COLO829 (cell line): ENCODE measurements around the gene INPP5D.

Experiments
- DNase-seq: peaks from one replicate; pipeline ENCODE4 v3.0.0; 2012; ENCODE audit warnings: low spot score

INPP5D gene

GRCh38 chr2:233209533-233210171, 149.5 kb downstream of the INPP5D start:
- DNase-seq: peak; percentile 24

GRCh38 chr2:233210281-233210680, 150.1 kb downstream of the INPP5D start:
- no peak for DNase-seq

DNA sequence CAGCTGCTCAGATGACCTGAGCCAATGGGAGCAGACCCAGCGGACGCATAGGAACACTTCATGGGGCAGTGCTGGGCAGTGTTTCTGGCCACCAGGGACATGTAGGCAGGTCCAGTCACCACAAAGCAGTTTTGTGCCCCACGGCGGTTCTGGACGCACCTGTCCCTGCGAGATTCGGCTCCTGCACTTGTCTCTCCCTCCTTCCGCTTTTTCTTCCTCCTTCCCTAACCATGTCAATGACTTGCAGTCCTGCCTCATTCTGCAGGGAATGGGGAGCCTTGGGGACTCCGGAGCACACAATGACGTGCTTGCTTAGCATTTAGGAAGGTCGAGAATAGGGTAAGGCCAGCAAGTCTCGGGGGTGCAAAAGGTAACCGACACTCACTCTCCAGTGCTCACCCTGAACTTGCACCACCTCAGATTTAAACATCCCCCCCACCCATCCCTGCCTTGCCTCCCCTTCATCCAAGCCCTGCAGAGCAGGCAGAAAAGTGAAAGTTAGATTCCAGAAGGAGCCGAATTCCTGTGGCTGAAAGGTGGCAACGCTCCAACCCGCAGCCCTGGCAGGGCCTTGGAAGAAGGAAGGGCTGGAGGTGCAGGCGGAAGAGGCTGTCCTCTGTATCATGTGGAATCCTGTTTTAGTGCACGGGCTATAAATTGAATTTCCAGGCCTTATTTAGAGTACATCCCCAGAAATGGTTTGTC, 150.9 kb downstream of the INPP5D start:
- peak; percentile 76 for DNase-seq

GRCh38 chr2:233211548-233211895, 151.4 kb downstream of the INPP5D start:
- no peak for DNase-seq

DNA sequence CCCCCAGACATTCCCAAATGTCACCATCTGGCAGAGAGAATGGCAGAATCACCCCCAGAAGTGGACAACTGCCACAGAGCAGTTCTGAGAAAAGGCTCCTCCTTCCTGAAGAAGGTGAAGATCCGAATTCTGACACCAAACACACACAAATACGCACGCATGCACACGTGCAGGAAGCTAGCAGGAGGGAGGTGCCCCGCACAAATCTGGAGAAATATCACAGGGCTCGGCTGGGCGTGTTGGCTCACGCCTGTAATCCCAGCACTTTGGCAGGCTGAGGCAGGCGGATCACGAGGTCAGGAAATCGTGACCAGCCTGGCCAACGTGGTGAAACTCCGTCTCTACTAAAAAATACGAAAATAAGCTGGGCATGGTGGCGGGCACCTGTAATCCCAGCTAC, 152.9 kb downstream of the INPP5D start:
- no peak for DNase-seq

- no peak for DNase-seq
These were observed 153.8 kb downstream of the INPP5D start for GRCh38 chr2:233213975-233214374.

DNA sequence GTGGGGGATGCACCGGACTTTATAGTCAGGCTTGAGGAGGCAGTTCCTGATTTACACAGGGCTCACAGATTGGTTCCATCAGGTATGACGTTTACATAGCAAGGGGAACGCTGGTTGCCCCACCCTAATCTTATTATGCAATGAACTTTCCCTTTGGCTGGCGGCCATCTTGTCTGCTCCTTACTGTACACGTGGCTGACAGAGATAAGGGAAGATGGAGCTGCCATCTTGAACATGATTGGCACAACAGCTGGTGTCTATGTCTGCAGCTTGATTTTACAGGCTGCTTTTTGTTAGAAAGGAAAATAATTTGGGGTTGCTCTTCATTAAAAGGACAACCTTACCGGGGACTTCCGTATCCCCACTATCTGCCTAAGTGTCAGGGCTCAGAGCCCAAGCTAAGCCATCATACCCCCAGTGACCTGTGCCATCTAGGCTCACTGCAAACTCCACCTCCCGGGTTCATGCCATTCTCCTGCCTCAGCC, 157.8 kb downstream of the INPP5D start:
- no peak for DNase-seq

GRCh38 chr2:233218836-233219235, 158.7 kb downstream of the INPP5D start:
- no peak for DNase-seq

GRCh38 chr2:233219848-233220247, 159.7 kb downstream of the INPP5D start:
- DNase-seq: no peak

- DNase-seq: no peak
These were observed 161.4 kb downstream of the INPP5D start for GRCh38 chr2:233221378-233222063.

DNA sequence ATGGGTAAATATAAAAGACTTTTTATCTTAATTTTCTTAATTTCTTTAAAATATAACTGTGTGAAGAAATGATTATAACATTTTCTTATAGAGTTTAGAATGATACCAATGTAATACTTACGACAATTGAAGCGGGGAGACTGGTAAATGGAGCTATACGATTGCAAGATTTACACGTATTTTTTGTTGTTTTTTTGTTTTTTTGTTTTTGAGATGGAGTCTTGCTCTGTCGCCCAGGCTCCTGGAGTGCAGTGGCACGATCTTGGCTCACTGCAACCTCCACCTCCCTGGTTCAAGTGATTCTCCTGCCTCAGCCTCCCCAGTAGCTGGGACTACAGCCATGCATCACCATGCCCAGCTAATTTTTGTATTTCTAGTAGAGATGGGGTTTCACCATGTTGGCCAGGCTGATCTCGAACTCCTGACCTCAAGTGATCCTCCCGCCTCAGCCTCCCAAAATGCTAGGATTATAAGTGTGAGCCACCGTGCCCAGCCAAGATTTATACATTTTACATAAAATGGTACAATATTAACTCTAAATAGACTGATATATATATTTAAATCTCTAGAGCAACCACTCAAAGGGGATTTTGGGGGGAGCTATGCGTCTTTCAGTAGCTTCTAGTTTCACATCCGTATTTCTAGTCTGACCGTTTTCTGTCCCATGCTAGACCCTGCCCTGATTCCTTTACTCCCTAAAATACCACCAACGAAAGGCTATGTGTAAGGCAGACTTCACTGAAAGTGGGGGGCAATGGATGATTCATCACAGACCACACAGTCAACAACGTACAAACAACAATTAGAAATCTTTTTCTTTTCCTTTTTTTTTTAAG, 163.1 kb downstream of the INPP5D start:
- DNase-seq: no peak

- DNase-seq: no peak
These were observed 165.3 kb downstream of the INPP5D start for GRCh38 chr2:233225230-233226068.

- no peak for DNase-seq
These were observed 166.4 kb downstream of the INPP5D start for GRCh38 chr2:233226511-233227031.

DNA sequence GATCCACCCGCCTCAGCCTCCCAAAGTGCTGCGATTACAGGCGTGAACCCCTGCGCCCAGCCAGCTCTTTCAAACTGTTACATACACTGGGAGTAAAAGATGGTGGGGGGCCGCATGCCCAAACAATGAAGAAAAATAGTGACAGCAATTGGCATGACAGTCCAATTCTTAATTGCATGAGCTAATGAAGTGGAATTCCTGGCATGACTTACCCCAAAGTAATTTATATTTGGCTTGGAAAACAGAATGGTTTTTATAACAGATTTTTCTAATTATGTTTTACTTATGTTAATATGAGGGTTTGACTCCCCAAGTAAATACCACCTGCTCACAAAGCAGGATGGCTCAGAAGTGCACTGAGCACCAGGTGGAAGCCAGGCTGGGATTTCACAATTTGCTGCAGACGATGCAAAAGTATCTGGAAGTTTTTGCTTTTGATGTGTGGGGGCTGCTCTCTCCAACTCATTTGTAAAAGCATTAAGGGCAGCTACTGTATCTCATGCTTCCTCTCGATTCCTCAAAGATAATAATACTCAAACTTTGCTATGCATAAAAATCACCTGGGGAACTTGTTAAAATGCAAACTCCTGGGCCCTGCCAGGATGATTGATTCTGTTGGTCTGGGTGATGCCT, 167.3 kb downstream of the INPP5D start:
- no peak for DNase-seq

DNA sequence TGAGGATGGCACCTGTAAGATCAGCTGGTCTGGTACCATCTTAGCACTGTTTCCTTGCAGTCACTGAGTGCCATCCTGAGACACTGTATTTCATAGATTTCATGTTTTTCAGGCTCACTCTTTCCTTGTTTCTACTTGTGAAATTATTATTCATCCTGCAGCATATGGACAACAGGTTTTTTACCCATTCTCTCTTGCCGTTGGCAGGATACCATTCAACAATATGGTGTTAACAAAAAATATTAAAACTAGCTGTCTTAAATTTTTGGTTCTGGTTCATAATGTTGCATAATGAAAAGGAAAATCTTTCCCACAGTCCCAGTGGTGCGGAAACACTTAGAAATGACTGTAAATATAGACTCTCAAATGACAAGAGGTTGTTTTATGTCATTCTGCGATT, 168.2 kb downstream of the INPP5D start:
- DNase-seq: no peak

- DNase-seq: no peak
These were observed 173.6 kb downstream of the INPP5D start for GRCh38 chr2:233233618-233234230.

DNA sequence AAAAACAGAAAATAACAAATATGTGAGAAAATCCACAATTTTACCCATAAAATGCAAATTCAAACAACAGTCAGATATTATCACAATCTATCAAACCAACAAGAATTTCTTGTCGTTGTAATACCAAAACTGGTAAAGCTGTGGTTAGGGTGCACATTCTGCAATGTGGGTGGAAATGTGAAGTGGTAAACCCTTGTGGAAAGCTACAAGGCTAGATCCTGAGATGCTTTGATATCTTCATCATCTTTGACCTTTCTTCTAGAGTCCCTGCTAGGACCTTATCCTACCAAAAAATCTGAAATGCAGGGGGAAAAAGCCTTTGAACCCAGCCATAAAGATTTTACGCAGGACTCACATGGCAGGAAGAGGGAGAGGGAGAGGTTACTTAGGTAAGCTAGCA, 174.1 kb downstream of the INPP5D start:
- DNase-seq: no peak

- no peak for DNase-seq
These were observed 174.9 kb downstream of the INPP5D start for GRCh38 chr2:233234996-233235395.

GRCh38 chr2:233235977-233236376, 175.8 kb downstream of the INPP5D start:
- DNase-seq: no peak
